HFF-Myc (cell line): Measurements from ENCODE around the gene SPTBN1.

Experiments
- DNase-seq: peaks from one replicate; pipeline ENCODE4 v3.0.0-alpha.2; 2011; ENCODE audit warnings: low read depth; ENCODE audit errors: extremely low read depth
- H3K4me3 ChIP-seq: replicated peaks from 2 replicates; pipeline ENCODE4 v1.5.1; 2011; ENCODE audit warnings: low read depth, mild to moderate bottlenecking, control low read depth, low read length
- TF ChIP-seq, protein P1 (sequence below): IDR thresholded peaks from 2 replicates; pipeline ENCODE4 v1.5.1; 2012; ENCODE audit warnings: mild to moderate bottlenecking, low read depth, low read length, control low read depth; ENCODE audit errors: missing control alignments

SPTBN1 gene

GRCh38 chr2:54540194-54540593 lies 84.1 kb downstream of the SPTBN1 start:
- TF ChIP-seq, protein P1, sequence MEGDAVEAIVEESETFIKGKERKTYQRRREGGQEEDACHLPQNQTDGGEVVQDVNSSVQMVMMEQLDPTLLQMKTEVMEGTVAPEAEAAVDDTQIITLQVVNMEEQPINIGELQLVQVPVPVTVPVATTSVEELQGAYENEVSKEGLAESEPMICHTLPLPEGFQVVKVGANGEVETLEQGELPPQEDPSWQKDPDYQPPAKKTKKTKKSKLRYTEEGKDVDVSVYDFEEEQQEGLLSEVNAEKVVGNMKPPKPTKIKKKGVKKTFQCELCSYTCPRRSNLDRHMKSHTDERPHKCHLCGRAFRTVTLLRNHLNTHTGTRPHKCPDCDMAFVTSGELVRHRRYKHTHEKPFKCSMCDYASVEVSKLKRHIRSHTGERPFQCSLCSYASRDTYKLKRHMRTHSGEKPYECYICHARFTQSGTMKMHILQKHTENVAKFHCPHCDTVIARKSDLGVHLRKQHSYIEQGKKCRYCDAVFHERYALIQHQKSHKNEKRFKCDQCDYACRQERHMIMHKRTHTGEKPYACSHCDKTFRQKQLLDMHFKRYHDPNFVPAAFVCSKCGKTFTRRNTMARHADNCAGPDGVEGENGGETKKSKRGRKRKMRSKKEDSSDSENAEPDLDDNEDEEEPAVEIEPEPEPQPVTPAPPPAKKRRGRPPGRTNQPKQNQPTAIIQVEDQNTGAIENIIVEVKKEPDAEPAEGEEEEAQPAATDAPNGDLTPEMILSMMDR, result no peak
- DNase-seq, result no peak
- H3K4me3 ChIP-seq, result no peak overlapping the region

DNA sequence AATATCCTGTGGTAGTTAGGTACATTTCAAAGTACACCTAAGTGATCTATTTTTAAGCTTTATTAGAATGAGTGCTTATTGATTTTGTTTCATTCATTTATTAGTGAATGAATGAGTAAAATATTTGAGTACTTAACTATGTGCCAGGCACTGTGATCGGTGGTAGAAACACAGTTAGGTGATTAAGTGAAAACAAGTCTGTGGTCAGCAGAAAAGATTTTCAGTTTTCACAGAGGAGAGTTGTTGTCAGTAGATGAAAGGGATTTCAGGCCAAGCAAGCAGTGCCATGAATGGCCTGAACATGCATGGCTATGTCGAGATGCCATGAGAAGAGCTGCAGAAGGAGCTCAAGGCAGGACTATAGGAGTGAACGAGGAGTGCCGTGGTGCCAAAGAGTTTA lies 85.9 kb downstream of the SPTBN1 start:
- TF ChIP-seq, protein P1, result no peak
- H3K4me3 ChIP-seq, result no peak overlapping the region
- DNase-seq, result no peak

DNA sequence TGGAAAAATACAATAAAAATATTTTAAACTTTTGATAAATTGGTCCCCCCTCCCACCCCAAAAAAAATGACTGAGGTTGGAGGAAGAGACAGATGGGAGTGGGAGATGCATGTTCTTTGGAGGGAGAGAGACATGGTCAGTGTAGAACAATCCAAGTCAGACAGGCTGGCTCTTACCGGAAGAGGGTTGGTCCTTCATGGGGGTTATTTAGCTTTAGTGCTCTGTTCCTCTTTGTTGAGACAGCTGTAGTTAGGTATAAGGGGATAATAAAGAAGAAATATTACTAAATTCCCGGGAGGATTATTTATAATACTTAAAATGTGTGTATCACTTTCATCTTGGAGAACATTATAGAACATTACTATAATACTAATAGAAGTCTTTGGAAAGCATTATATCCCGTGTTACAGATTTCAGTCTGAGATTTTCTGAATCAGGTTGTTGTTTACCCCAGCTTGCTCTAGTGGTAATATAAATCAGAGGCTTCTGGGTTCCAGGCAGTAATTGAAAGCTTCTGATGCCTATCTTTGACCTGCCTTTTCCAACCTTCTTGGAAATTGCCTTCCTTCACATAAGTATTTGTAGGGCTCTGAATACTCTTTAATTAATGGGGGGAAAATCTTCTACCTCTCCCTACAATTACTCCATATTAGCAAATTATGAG lies 87.7 kb downstream of the SPTBN1 start:
- H3K4me3 ChIP-seq, result no peak overlapping the region
- TF ChIP-seq, protein P1, result no peak
- no peak for DNase-seq

DNA sequence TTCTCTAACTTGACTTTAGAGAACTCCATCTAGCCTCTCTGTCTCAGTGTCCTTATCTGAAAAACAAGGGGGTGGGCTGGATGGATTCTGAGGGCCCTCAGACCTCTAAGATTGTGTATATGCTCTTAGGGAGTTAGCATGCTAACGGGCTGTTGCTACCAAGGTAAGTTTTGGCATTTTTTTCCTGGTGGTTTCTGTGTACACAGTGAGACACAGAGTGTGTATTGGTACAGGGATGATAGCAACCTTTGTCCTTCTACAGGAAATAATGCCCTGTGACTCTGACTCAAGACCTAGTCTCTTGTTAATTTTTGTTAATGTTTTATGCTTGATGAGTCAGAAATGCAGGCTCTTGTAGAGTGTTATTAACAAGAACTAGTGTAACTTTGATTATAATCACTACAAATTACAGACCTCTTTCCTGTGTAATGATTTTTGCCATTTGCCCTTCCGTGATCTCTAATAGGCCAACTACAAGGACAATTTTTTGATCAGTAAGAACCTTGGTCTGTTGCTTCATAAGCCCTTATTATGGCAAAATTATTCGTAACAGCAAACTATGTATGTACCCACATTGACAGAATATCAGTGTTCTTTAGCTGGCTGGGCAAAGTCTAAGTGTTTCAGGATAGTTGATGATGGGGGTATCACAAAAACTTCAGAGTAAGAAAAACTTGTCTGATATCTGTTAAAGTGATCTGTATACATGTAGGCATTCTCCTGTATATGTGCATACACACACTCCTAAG lies 89.7 kb downstream of the SPTBN1 start:
- TF ChIP-seq, protein P1, result no peak
- no peak overlapping the region for H3K4me3 ChIP-seq
- DNase-seq, result no peak

GRCh38 chr2:54546518-54546917 lies 90.4 kb downstream of the SPTBN1 start:
- H3K4me3 ChIP-seq, result no peak overlapping the region
- TF ChIP-seq, protein P1, result no peak
- no peak for DNase-seq

- no peak for DNase-seq
- H3K4me3 ChIP-seq, result no peak overlapping the region
- TF ChIP-seq, protein P1, result no peak
Observed at GRCh38 chr2:54546923-54547720, 91.0 kb downstream of the SPTBN1 start.
